ENCODE data around the gene GNG3.

GRCh38 chr11:62664405-62665074 lies 42.9 kb upstream of the GNG3 start:
- no peak for TF ChIP-seq CTCF (IDR thresholded peaks at IDR 0.05)
- no peak for TF ChIP-seq POLR2A (IDR thresholded peaks at IDR 0.05)
- no peak for TF ChIP-seq EP300 (IDR thresholded peaks at IDR 0.05)

All from suprapubic skin (tissue), 3 donors.